ENCODE measurements around the gene ACOXL. TPM values are rescaled to one million over a fixed set of nuclear protein-coding genes. Genes with fewer than 3 reads are reported as not detected.

The ACOXL gene
- total and polyA plus RNA-seq, 10 of the 15 experiments (the other 5 are each of a cell fraction or from before 2014, with no cell fraction given): 0.05 to 1.3 (median 0.71) TPM

DNA sequence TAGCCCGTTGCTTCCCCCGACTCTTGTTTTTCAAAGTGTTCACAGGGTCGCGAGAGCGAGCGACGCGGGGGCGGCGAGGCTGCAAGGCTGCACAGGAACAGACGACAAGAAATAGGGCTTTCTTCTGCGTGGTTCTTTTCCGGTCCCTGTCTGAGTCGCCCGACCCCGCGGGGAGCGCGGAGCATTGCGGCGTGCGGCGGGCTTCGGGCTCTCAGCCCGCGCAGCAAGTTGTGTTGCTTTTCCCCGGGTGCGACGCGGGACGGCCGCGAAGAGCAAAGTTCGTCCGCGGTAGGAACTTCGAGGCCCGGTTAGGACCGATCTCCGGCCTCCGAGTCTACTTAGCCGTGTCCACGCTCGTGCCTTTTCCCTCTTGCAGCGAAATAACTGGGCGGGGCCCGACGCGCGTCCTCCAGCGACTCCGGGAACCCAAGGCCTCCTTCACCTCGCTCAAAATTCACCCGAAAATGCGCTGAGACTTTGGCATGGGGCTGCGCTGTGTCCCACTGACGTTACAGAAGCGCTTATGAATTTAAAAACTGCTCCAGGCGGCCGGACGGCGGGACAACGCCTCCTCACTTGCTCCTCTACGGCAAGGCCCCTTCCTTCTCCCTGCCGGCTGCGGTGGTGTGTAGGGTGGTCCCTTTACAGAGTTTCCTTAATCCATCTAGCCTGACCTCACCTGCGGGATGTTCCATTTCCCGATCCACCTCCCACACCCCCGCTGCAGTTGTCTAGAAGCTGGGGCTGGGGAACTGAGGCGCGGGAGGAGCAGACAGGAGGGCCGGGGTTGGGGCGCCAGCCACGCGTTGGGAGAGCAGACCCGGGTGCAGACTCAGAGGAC, 386.8 kb downstream of the ACOXL start:
- H3K9me3 ChIP-seq (replicated peaks; ENCODE audit: control insufficient read depth, insufficient read depth, low read length): no peaks in the 10 kb centered on the region; the same call in 2 of the 3 replicates
- peaks cover 12% of the 10 kb centered on the region for H3K79me2 ChIP-seq (ENCODE audit: control insufficient read depth, insufficient read depth, low read length)
- no peaks in the 10 kb centered on the region for H3K36me3 ChIP-seq (ENCODE audit: control insufficient read depth in 2 of 2, insufficient read depth in 2 of 2, low read length in 1 of 2)
- ChIA-PET RAD21 (ENCODE audit: unreplicated experiment) (interaction anchor here (0.7 to 2.4 kb wide), 5 partner anchors 26 to 101 kb away, joined by 3 to 41 read pairs (median 17); no protein-coding TSS in a partner anchor), SMC1A (ENCODE audit: uncharacterized antibody, unreplicated experiment) (interaction anchor here (0.6 to 2.6 kb wide), 4 partner anchors 38 to 307 kb away, joined by 3 to 10 read pairs (median 4); no protein-coding TSS in a partner anchor), POLR2A (no interaction called here), CTCF (interaction anchor here (0.9 kb wide), 1 partner anchor 50 kb away, joined by 3 read pairs; no protein-coding TSS in a partner anchor)
- WGBS (ENCODE audit: insufficient coverage, insufficient replicate concordance, low lambda C conversion rate, missing lambda C conversion rate): 3% methylated on average over 65 of the region's 76 CpGs
- peaks cover 38% of the 10 kb centered on the region for H3K4me1 ChIP-seq (ENCODE audit: control insufficient read depth, insufficient read depth, low read length)
- no peak overlapping the region; the same call in 1 of the 2 replicates for H3K4me3 ChIP-seq
- in situ Hi-C loops (cut with MboI): loop anchor here (5.0 to 10.0 kb wide), 2 partner anchors 307 to 586 kb away; no protein-coding TSS in a partner anchor
- no TSS peak for BruUV-seq (replicated peaks)
- no peak overlapping the region for H3K9ac ChIP-seq (ENCODE audit: control insufficient read depth, insufficient read depth, low read length)
- intact Hi-C loops (cut with micrococcal nuclease; ENCODE audit: unreplicated experiment): loop anchor here (5.0 to 10.0 kb wide), 3 partner anchors 242 to 578 kb away; no protein-coding TSS in a partner anchor
- H3K4me2 ChIP-seq (ENCODE audit: control insufficient read depth, insufficient read depth): peak overlapping the region; percentile 81
- H3K27ac ChIP-seq (ENCODE audit: control insufficient read depth, insufficient read depth): no peak overlapping the region
- DNase-seq (ENCODE audit: low read depth, low spot score) (no peak), ATAC-seq (no peak), FAIRE-seq (no peak)
- no peaks in the 10 kb centered on the region; the same call in 1 of the 2 replicates for H4K20me1 ChIP-seq (ENCODE audit: control insufficient read depth, insufficient read depth)
- peaks cover 7 to 35% of the 10 kb centered on the region in 2 experiments for H3K27me3 ChIP-seq (replicated peaks in 1 of 2; ENCODE audit: control insufficient read depth in 2 of 2, insufficient read depth in 2 of 2, low read length in 1 of 2)
- H2AFZ ChIP-seq (ENCODE audit: control insufficient read depth, low read depth, low read length): no peak overlapping the region
- TF ChIP-seq SUZ12 (IDR thresholded peaks at IDR 0.05; ENCODE audit: unreplicated experiment) (peak; percentile 69), EZH2 (IDR thresholded peaks at IDR 0.05; ENCODE audit: borderline replicate concordance, control insufficient read depth, low read depth, low read length) (0 out of 2 replicates have a peak, but pooled peaks have one; percentile 82), POLR2AphosphoS2 (IDR thresholded peaks at IDR 0.05; ENCODE audit: low read depth, low read length) (0 out of 2 replicates have a peak, but pooled peaks have one; percentile 14), BRCA1 (IDR thresholded peaks at IDR 0.05; ENCODE audit: low read depth, low read length) (no peak), NR2C1 (IDR thresholded peaks at IDR 0.05) (no peak)

All from GM12878 (cell line).